Effector CD4-positive, alpha-beta T cell (primary cell): ENCODE data around the gene ADTRP.

ENCODE experiments used
- DNase-seq: peaks from one replicate; pipeline ENCODE4 v3.0.0-alpha.2; 2020

ADTRP gene

GRCh38 chr6:11722805-11723631 is 55.6 kb downstream of the ADTRP start:
- no peak for DNase-seq

- no peak for DNase-seq
Measured at GRCh38 chr6:11722220-11722619, 56.4 kb downstream of the ADTRP start.

GRCh38 chr6:11718463-11718862 is 60.1 kb downstream of the ADTRP start:
- no peak for DNase-seq

- DNase-seq, result no peak
Measured at GRCh38 chr6:11718031-11718430, 60.6 kb downstream of the ADTRP start.

- no peak for DNase-seq
Measured at GRCh38 chr6:11714798-11715285, 63.8 kb downstream of the ADTRP start.

GRCh38 chr6:11714116-11714797 is 64.3 kb downstream of the ADTRP start:
- no peak for DNase-seq

GRCh38 chr6:11712760-11713159 is 65.8 kb downstream of the ADTRP start:
- no peak for DNase-seq

GRCh38 chr6:11711984-11712711 is 66.5 kb downstream of the ADTRP start:
- DNase-seq, result no peak

- DNase-seq, result no peak
Measured at GRCh38 chr6:11711003-11711983, 67.3 kb downstream of the ADTRP start.

GRCh38 chr6:11710311-11710761 is 68.3 kb downstream of the ADTRP start:
- DNase-seq, result peak; percentile 28

- no peak for DNase-seq
Measured at GRCh38 chr6:11706171-11706570, 72.4 kb downstream of the ADTRP start.

GRCh38 chr6:11705483-11705882 is 73.1 kb downstream of the ADTRP start:
- no peak for DNase-seq

- DNase-seq, result no peak
Measured at GRCh38 chr6:11705069-11705468, 73.5 kb downstream of the ADTRP start.

- DNase-seq, result no peak
Measured at GRCh38 chr6:11703725-11704124, 74.9 kb downstream of the ADTRP start.

GRCh38 chr6:11702500-11703130 is 76.0 kb downstream of the ADTRP start:
- DNase-seq, result no peak

GRCh38 chr6:11702089-11702488 is 76.5 kb downstream of the ADTRP start:
- no peak for DNase-seq

- no peak for DNase-seq
Measured at GRCh38 chr6:11701573-11701972, 77.0 kb downstream of the ADTRP start.

- DNase-seq, result no peak
Measured at GRCh38 chr6:11700118-11700718, 78.4 kb downstream of the ADTRP start.

GRCh38 chr6:11699576-11699975 is 79.0 kb downstream of the ADTRP start:
- DNase-seq, result no peak

- no peak for DNase-seq
Measured at GRCh38 chr6:11692451-11693376, 85.9 kb downstream of the ADTRP start.
